ENCODE measurements around the gene DNAJC28. TPM values are rescaled to one million over a fixed set of nuclear protein-coding genes. Genes with fewer than 3 reads are reported as not detected.

DNAJC28 gene
- total and polyA plus RNA-seq, 9 of the 15 experiments (the other 6 are each of a cell fraction or from before 2014, with no cell fraction given), result 0.68 to 2.5 (median 1.1) TPM

DNA sequence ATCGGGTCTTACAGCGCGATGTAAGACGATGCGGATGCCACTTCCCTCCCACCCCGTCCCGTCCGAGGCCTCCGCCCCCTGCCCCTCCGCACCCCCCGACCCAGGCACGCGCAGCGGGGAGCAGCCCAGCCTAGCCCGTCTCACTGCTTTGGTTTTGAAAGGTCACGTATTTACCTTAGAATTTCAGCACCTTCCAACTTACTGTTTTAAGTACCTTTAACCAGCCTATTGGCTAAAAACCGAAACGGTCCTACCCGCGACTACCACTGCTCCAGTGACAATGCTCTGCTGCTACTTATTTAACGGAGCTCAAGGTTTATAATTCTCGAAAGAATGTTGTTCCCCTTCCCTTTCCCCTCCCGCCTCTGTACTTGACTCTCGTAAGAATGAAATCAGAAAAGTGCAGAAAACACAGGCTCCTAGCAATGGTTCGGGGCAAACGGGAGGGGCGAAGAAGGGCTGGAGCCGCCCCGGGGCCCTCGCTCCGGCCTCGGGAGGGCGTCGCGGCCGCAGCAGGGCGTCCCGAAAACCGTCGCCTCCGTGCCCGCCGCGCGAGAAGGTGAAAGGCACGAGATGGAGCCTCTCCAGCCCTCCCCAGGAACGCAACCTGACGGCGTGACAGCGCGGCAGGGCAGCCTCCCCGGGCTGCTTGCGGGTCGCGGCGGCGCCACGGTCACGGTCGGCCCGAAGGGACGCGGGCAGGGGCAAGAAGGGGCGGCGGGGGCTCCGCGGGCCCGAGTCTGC, 12.4 kb downstream of the DNAJC28 start (continued):
- TF ChIP-seq, protein P1, sequence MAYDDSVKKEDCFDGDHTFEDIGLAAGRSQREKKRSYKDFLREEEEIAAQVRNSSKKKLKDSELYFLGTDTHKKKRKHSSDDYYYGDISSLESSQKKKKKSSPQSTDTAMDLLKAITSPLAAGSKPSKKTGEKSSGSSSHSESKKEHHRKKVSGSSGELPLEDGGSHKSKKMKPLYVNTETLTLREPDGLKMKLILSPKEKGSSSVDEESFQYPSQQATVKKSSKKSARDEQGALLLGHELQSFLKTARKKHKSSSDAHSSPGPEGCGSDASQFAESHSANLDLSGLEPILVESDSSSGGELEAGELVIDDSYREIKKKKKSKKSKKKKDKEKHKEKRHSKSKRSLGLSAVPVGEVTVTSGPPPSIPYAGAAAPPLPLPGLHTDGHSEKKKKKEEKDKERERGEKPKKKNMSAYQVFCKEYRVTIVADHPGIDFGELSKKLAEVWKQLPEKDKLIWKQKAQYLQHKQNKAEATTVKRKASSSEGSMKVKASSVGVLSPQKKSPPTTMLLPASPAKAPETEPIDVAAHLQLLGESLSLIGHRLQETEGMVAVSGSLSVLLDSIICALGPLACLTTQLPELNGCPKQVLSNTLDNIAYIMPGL (CRISPR knock-in tag; IDR thresholded peaks at IDR 0.05), result peak; percentile 96
- no peak for TF ChIP-seq BRCA1 (IDR thresholded peaks at IDR 0.05)
- peak; percentile 81; the same call in 1 of the 2 replicates for TF ChIP-seq BRCA1 (CRISPR knock-in tag; IDR thresholded peaks at IDR 0.05)
- TF ChIP-seq DDX20 (tag; IDR thresholded peaks at IDR 0.05; ENCODE audit: low read depth), result no peak
- TF ChIP-seq, protein P2, sequence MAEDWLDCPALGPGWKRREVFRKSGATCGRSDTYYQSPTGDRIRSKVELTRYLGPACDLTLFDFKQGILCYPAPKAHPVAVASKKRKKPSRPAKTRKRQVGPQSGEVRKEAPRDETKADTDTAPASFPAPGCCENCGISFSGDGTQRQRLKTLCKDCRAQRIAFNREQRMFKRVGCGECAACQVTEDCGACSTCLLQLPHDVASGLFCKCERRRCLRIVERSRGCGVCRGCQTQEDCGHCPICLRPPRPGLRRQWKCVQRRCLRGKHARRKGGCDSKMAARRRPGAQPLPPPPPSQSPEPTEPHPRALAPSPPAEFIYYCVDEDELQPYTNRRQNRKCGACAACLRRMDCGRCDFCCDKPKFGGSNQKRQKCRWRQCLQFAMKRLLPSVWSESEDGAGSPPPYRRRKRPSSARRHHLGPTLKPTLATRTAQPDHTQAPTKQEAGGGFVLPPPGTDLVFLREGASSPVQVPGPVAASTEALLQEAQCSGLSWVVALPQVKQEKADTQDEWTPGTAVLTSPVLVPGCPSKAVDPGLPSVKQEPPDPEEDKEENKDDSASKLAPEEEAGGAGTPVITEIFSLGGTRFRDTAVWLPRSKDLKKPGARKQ (CRISPR knock-in tag; IDR thresholded peaks at IDR 0.05), result no peak
- peak; percentile 49 for TF ChIP-seq FIP1L1 (IDR thresholded peaks at IDR 0.05; ENCODE audit: low read depth, low read length, poor library complexity, severe bottlenecking)
- TF ChIP-seq, protein P3, sequence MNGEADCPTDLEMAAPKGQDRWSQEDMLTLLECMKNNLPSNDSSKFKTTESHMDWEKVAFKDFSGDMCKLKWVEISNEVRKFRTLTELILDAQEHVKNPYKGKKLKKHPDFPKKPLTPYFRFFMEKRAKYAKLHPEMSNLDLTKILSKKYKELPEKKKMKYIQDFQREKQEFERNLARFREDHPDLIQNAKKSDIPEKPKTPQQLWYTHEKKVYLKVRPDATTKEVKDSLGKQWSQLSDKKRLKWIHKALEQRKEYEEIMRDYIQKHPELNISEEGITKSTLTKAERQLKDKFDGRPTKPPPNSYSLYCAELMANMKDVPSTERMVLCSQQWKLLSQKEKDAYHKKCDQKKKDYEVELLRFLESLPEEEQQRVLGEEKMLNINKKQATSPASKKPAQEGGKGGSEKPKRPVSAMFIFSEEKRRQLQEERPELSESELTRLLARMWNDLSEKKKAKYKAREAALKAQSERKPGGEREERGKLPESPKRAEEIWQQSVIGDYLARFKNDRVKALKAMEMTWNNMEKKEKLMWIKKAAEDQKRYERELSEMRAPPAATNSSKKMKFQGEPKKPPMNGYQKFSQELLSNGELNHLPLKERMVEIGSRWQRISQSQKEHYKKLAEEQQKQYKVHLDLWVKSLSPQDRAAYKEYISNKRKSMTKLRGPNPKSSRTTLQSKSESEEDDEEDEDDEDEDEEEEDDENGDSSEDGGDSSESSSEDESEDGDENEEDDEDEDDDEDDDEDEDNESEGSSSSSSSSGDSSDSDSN (IDR thresholded peaks at IDR 0.05; ENCODE audit: borderline replicate concordance in 1 of 2, low read depth in 2 of 2, low read length in 2 of 2), result peak; percentile 86 to 95
- TF ChIP-seq NFIC (IDR thresholded peaks at IDR 0.05), result 0 out of 2 replicates have a peak, but pooled peaks have one; percentile 5
- TF ChIP-seq, protein P4, sequence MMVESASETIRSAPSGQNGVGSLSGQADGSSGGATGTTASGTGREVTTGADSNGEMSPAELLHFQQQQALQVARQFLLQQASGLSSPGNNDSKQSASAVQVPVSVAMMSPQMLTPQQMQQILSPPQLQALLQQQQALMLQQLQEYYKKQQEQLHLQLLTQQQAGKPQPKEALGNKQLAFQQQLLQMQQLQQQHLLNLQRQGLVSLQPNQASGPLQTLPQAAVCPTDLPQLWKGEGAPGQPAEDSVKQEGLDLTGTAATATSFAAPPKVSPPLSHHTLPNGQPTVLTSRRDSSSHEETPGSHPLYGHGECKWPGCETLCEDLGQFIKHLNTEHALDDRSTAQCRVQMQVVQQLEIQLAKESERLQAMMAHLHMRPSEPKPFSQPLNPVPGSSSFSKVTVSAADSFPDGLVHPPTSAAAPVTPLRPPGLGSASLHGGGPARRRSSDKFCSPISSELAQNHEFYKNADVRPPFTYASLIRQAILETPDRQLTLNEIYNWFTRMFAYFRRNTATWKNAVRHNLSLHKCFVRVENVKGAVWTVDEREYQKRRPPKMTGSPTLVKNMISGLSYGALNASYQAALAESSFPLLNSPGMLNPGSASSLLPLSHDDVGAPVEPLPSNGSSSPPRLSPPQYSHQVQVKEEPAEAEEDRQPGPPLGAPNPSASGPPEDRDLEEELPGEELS (CRISPR knock-in tag; IDR thresholded peaks at IDR 0.05; ENCODE audit: borderline replicate concordance), result 0 out of 2 replicates have a peak, but pooled peaks have one; percentile 35
- no peak for TF ChIP-seq CCAR2 (IDR thresholded peaks at IDR 0.05; ENCODE audit: low read depth, low read length)
- no peak for TF ChIP-seq ZNF175 (CRISPR knock-in tag; IDR thresholded peaks at IDR 0.05; ENCODE audit: low read depth)
- TF ChIP-seq RBM14 (IDR thresholded peaks at IDR 0.05; ENCODE audit: borderline replicate concordance, insufficient read depth, low read depth, low read length), result 0 out of 2 replicates have a peak, but pooled peaks have one; percentile 42
- no peak for TF ChIP-seq ZNF551 (CRISPR knock-in tag; IDR thresholded peaks at IDR 0.05)
- TF ChIP-seq OTX1 (CRISPR knock-in tag; IDR thresholded peaks at IDR 0.05), result no peak
- TF ChIP-seq ATF1 (CRISPR knock-in tag; IDR thresholded peaks at IDR 0.05), result no peak
- no peak for TF ChIP-seq ATF1 (tag; IDR thresholded peaks at IDR 0.05)
- TF ChIP-seq, protein P5, sequence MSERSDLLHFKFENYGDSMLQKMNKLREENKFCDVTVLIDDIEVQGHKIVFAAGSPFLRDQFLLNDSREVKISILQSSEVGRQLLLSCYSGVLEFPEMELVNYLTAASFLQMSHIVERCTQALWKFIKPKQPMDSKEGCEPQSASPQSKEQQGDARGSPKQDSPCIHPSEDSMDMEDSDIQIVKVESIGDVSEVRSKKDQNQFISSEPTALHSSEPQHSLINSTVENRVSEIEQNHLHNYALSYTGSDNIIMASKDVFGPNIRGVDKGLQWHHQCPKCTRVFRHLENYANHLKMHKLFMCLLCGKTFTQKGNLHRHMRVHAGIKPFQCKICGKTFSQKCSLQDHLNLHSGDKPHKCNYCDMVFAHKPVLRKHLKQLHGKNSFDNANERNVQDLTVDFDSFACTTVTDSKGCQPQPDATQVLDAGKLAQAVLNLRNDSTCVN (CRISPR knock-in tag; IDR thresholded peaks at IDR 0.05), result no peak

All from K562 (cell line).